H1 (cell line): ENCODE measurements around the gene OTOS. TPM values are rescaled to one million over a fixed set of nuclear protein-coding genes. Genes with fewer than 3 reads are reported as not detected.

Experiments
- HDAC2 ChIP-seq, 2 experiments: fragments of 300-600 bp in 1 of 2; sonication (generic) in 1 of 2; IDR thresholded peaks; 2 replicates each; pipeline ENCODE4 v1.6.1; 2011 to 2012; ENCODE audit warnings: low read depth in 2 of 2, low read length in 2 of 2, mild to moderate bottlenecking in 2 of 2, moderate library complexity in 2 of 2, borderline replicate concordance in 1 of 2, inconsistent platforms in 1 of 2
- NRF1 ChIP-seq: IDR thresholded peaks from 2 replicates; pipeline ENCODE4 v1.6.1; 2011; ENCODE audit warnings: mild to moderate bottlenecking, low read depth, low read length, improper control_type of control experiment
- SP4 ChIP-seq: IDR thresholded peaks from 2 replicates; pipeline ENCODE4 v1.6.1; 2012; ENCODE audit warnings: low read length, inconsistent platforms
- polyA plus RNA-seq, 7 experiments: library from polyadenylated mRNA; depleted of rRNA in 3 of 7; stranded (reverse) in 5 of 7; unstranded in 2 of 7; fragments of >200 nt in 5 of 7; fragments of 200-250 nt in 2 of 7; gene quantifications; 1 replicate in 5 of 7; 2 replicates in 1 of 7; 4 replicates in 1 of 7; pipeline versions ENCODE4 v1.2.1 to v1.2.3, GENCODE V29; 2011 to 2013; ENCODE audit warnings: missing spikeins in 2 of 7, mixed read lengths in 2 of 7
- total RNA-seq: library from RNA; stranded (reverse); fragmentation: NEBNext Ultra II Directional; extraction: Animal tissue kit (Norgen Biotek cat#: 25700); gene quantifications from 2 replicates; pipeline ENCODE4 v1.2.1, GENCODE V29; 2021

The OTOS gene
- total and polyA plus RNA-seq, 2 of the 8 experiments (the other 6 are each of a cell fraction or from before 2014, with no cell fraction given): 0.17 TPM; not detected in 1

GRCh38 chr2:240146627-240147278 lies 6.3 kb upstream of the OTOS start (continued):
- TF ChIP-seq HDAC2 (IDR thresholded peaks at IDR 0.05; ENCODE audit: borderline replicate concordance in 1 of 2, low read depth in 2 of 2, low read length in 2 of 2) (no peak), NRF1 (no peak), SP4 (no peak)
